Naive thymus-derived CD4-positive, alpha-beta T cell (primary cell): ENCODE data around the gene SHFL. TPM values are rescaled to one million over a fixed set of nuclear protein-coding genes. Genes with fewer than 3 reads are reported as not detected.

Experiments used
- ATAC-seq: fragments of 150-1000 bp; cut with Tn5 transposase; 2 replicates; pipeline ENCODE4 v1.10.0; 2021; ENCODE audit warnings: mild to moderate bottlenecking, moderate library complexity
- CTCF ChIA-PET: fragments of 350-600 bp; sonication (Branson Sonifier 250); formaldehyde crosslinking; loops from one replicate; lab custom pipeline; 2021; ENCODE audit warnings: antibody characterized with exemption; lab: Charles Lee
- POLR2A ChIA-PET: fragments of 350-600 bp; sonication (Branson Sonifier 250); formaldehyde crosslinking; loops from one replicate; lab custom pipeline; 2021; ENCODE audit warnings: antibody characterized with exemption, inconsistent platforms; lab: Charles Lee
- DNase-seq, 9 donors: peaks; one replicate each; pipeline versions ENCODE4 v3.0.0 to v3.0.0-alpha.2; 2020 to 2022; ENCODE audit warnings: mixed read lengths in 1 of 9
- H3K27ac ChIP-seq: one replicate; pipeline ENCODE4 v1.7.0; 2013; ENCODE audit warnings: mild to moderate bottlenecking, low read depth, low read length, moderate library complexity
- H3K27me3 ChIP-seq, 2 donors: one replicate each; pipeline ENCODE4 v1.7.0; 2013; ENCODE audit warnings: low read length in 2 of 2, mild to moderate bottlenecking in 2 of 2, moderate library complexity in 2 of 2; ENCODE audit not compliant: control insufficient read depth in 2 of 2, insufficient read depth in 2 of 2
- H3K36me3 ChIP-seq, 3 experiments: 1 replicate in 2 of 3; 2 replicates in 1 of 3; pipeline ENCODE4 v1.7.0; 2013; ENCODE audit warnings: low read length in 3 of 3, mild to moderate bottlenecking in 3 of 3, moderate library complexity in 1 of 3; ENCODE audit not compliant: insufficient read depth in 3 of 3, control insufficient read depth in 2 of 3
- H3K4me1 ChIP-seq, 2 donors: one replicate each; pipeline ENCODE4 v1.7.0; 2013; ENCODE audit warnings: low read length in 2 of 2, mild to moderate bottlenecking in 2 of 2, moderate library complexity in 1 of 2; ENCODE audit not compliant: control insufficient read depth in 2 of 2, insufficient read depth in 2 of 2
- H3K4me3 ChIP-seq: 2 replicates; pipeline ENCODE4 v1.7.0; 2013; ENCODE audit warnings: mild to moderate bottlenecking, low read length
- H3K9me3 ChIP-seq, 3 experiments: 1 replicate in 2 of 3; 2 replicates in 1 of 3; pipeline ENCODE4 v1.7.0; 2013; ENCODE audit warnings: low read length in 3 of 3; ENCODE audit not compliant: control insufficient read depth in 2 of 3
- H3K27ac Mint-ChIP-seq, 9 donors: one replicate each; pipeline ENCODE4 v1.8.0; 2020 to 2022; ENCODE audit warnings: mixed read lengths in 9 of 9, mild to moderate bottlenecking in 8 of 9, moderate library complexity in 5 of 9, inconsistent platforms in 2 of 9
- H3K27me3 Mint-ChIP-seq, 5 donors: one replicate each; pipeline ENCODE4 v1.8.0; 2021 to 2022; ENCODE audit warnings: mixed read lengths in 5 of 5, mild to moderate bottlenecking in 1 of 5
- H3K36me3 Mint-ChIP-seq, 5 donors: one replicate each; pipeline ENCODE4 v1.8.0; 2020 to 2022; ENCODE audit warnings: mixed read lengths in 5 of 5, mild to moderate bottlenecking in 3 of 5, inconsistent platforms in 1 of 5
- H3K4me1 Mint-ChIP-seq, 7 donors: one replicate each; pipeline ENCODE4 v1.8.0; 2020 to 2022; ENCODE audit warnings: mixed read lengths in 7 of 7, mild to moderate bottlenecking in 3 of 7, inconsistent platforms in 1 of 7
- H3K4me3 Mint-ChIP-seq, 10 donors: one replicate each; pipeline ENCODE4 v1.8.0; 2020 to 2022; ENCODE audit warnings: mild to moderate bottlenecking in 10 of 10, mixed read lengths in 10 of 10, moderate library complexity in 6 of 10, inconsistent platforms in 2 of 10
- H3K9me3 Mint-ChIP-seq, 11 donors: one replicate each; pipeline ENCODE4 v1.8.0; 2020 to 2022; ENCODE audit warnings: mixed read lengths in 11 of 11, mild to moderate bottlenecking in 4 of 11, inconsistent platforms in 1 of 11, moderate library complexity in 1 of 11
- intact Hi-C, 2 donors: fragments of 100-400 bp; cut with micrococcal nuclease; formaldehyde crosslinking; loops; one replicate each; pipeline ENCODE4 v1.15.1; 2023
- polyA plus RNA-seq, 2 donors: library from polyadenylated mRNA; unstranded; fragments of 300-500 nt; fragmentation: Illumina TruSeq; gene quantifications; one replicate each; pipeline ENCODE4 v1.2.3, GENCODE V29; 2021
- total RNA-seq, 6 experiments: library from RNA in 5 of 6; stranded (reverse) in 5 of 6; gene quantifications; 1 replicate in 5 of 6; 2 replicates in 1 of 6; pipeline ENCODE4 v1.2.3 and lab custom pipeline; 2021 to 2026

The SHFL gene
- total and polyA plus RNA-seq, 7 experiments from 2014 or later, result 37.0 to 112 (median 77.2) TPM

DNA sequence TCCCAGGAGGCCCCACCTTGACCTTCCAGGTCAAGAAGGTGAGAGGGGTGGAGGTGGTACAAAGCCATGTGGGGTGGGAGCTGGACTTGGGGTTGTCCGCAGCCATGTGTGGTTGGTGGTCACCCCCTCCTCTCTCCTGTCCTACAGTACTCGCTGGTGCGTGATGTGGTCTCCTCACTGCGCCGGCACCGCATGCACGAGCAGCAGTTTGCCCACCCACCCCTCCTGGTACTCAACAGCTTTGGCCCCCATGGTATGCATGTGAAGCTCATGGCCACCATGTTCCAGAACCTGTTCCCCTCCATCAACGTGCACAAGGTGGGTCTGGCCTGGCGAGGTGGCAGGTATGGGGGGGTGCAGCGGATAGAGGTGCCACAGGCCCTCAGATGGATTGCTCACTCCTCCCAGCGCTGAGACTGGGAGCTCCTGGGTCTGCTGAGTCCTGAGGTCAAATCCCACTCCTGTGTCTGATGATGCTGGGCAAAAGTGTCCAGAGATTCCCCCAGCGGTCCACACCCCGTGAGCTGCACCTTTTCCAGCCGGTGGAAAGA lies 21.8 kb downstream of the SHFL start:
- H3K36me3 Mint-ChIP-seq, result peaks cover 0 to 31% (median 14%) of the 10 kb centered on the region in 5 donors
- no peak for ATAC-seq
- peak overlapping the region in 5 of 9 donors; percentile 12 to 97 (median 77) for H3K27ac Mint-ChIP-seq
- no peaks in the 10 kb centered on the region for H3K27me3 Mint-ChIP-seq
- H3K27me3 ChIP-seq, result no peaks in the 10 kb centered on the region
- POLR2A ChIA-PET, result interaction anchor here (1.1 to 7.0 kb wide), 4 partner anchors 10 to 93 kb away, joined by 3 to 85 read pairs (median 32); partner anchors contain the start of gene EIF3G
- H3K36me3 ChIP-seq, result peaks cover 22 to 49% (median 23%) of the 10 kb centered on the region in 3 experiments
- peak overlapping the region; percentile 27 to 91 (median 86) for H3K4me3 Mint-ChIP-seq
- DNase-seq, result no peak
- H3K4me3 ChIP-seq, result no peak overlapping the region
- CTCF ChIA-PET, result interaction anchor here (0.5 to 1.7 kb wide), 5 partner anchors 11 to 324 kb away, joined by 3 to 6 read pairs (median 3); no protein-coding TSS in a partner anchor
- peaks cover 23 to 63% (median 56%) of the 10 kb centered on the region in 7 donors for H3K4me1 Mint-ChIP-seq
- H3K4me1 ChIP-seq, result peaks cover 48 to 68% of the 10 kb centered on the region in 2 donors
- intact Hi-C loops, result loop anchor here (5.0 to 10.0 kb wide), 5 partner anchors 84 to 1593 kb away; partner anchors contain the start of genes CDKN2D (in 1 of the 2), DNMT1 (in 1 of the 2), KRI1 (in 1 of the 2) and MRPL4 (in 1 of the 2)
- H3K27ac ChIP-seq, result peak overlapping the region; percentile 86
- H3K9me3 ChIP-seq, result no peaks in the 10 kb centered on the region
- H3K9me3 Mint-ChIP-seq, result peaks cover 0 to 5% (median 0%) of the 10 kb centered on the region in 11 donors

DNA sequence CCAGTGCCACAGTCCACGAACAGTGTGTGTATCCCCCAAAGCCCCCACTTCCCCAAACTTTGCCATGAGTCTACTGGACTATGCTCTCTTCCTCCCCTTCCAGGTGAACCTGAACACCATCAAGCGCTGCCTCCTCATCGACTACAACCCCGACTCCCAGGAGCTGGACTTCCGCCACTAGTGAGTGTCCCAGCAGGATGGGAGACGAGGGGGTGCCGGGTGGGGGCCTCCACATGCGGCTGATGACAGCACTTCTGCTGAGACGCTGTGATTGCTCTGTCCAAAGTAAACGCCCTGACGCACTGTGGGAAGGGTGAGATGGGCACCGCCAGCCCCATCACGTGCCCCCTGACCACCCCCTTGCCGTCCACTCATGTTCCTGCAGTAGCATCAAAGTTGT lies 23.4 kb downstream of the SHFL start:
- peaks cover 0 to 31% (median 14%) of the 10 kb centered on the region in 5 donors for H3K36me3 Mint-ChIP-seq
- H3K27ac Mint-ChIP-seq, result peak overlapping the region in 1 of 9 donors; percentile 38

DNA sequence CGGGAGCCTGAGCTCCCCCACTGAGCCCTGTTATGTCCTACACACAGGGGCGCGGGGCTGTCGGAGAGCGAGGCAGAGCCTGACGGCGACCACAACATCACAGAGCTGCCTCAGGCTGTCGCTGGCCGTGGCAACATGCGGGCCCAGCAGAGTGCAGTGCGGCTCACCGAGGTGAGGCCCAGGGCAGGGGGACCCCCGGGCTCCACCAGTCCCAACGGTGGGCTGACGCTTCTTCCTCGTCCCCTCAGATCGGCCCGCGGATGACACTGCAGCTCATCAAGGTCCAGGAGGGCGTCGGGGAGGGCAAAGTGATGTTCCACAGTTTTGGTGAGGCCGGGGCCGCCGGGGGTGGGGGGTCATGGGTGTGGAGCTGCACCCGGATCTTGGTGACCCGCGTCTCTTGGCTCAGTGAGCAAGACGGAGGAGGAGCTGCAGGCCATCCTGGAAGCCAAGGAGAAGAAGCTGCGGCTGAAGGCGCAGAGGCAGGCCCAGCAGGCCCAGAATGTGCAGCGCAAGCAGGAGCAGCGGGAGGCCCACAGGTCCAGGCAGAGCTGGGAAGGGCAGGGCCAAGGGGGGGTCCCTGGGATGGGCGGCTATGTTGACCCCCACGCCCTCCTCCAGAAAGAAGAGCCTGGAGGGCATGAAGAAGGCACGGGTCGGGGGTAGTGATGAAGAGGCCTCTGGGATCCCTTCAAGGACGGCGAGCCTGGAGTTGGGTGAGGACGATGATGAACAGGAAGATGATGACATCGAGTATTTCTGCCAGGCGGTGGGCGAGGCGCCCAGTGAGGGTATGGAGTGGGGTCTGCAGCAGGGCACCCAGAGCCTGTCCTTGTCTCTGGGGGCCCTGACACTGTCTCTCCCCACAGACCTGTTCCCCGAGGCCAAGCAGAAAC lies 24.2 kb downstream of the SHFL start:
- intact Hi-C loops, result loop anchor here in 1 of 2 donors (5.0 kb wide), 1 partner anchor 178 kb away; no protein-coding TSS in a partner anchor
- H3K27me3 Mint-ChIP-seq, result no peaks in the 10 kb centered on the region
- peak overlapping the region in 3 of 9 donors; percentile 38 to 71 (median 47) for H3K27ac Mint-ChIP-seq
- Histone ChIP-seq H3K4me1 (peaks cover 38 to 58% of the 10 kb centered on the region in 2 donors), H3K36me3 (peaks cover 23 to 67% (median 23%) of the 10 kb centered on the region in 3 experiments), H3K4me3 (no peak overlapping the region), H3K27me3 (no peaks in the 10 kb centered on the region), H3K9me3 (no peaks in the 10 kb centered on the region), H3K27ac (no peak overlapping the region)
- ATAC-seq (no peak), DNase-seq (no peak)
- CTCF ChIA-PET, result interaction anchor here (0.7 kb wide), 1 partner anchor 12 kb away, joined by 3 read pairs; no protein-coding TSS in a partner anchor
- H3K9me3 Mint-ChIP-seq, result peaks cover 0 to 3% (median 0%) of the 10 kb centered on the region in 11 donors
- H3K36me3 Mint-ChIP-seq, result peaks cover 0 to 31% (median 14%) of the 10 kb centered on the region in 5 donors
- POLR2A ChIA-PET, result interaction anchor here (0.6 to 7.0 kb wide), 3 partner anchors 8 to 30 kb away, joined by 3 to 85 read pairs (median 3); partner anchors contain the start of gene EIF3G
- peaks cover 10 to 52% (median 45%) of the 10 kb centered on the region in 7 donors for H3K4me1 Mint-ChIP-seq
- H3K4me3 Mint-ChIP-seq, result peak overlapping the region in 2 of 10 donors; percentile 11 to 38

More for the DNA sequence above, 23.4 kb downstream of the SHFL start:
- CTCF ChIA-PET, result interaction anchor here (0.6 to 0.7 kb wide), 2 partner anchors 11 to 304 kb away, joined by 3 read pairs; no protein-coding TSS in a partner anchor
- Histone ChIP-seq H3K27ac (no peak overlapping the region), H3K9me3 (no peaks in the 10 kb centered on the region), H3K4me1 (peaks cover 45 to 63% of the 10 kb centered on the region in 2 donors), H3K27me3 (no peaks in the 10 kb centered on the region), H3K4me3 (no peak overlapping the region), H3K36me3 (peaks cover 22 to 59% (median 23%) of the 10 kb centered on the region in 3 experiments)
- H3K27me3 Mint-ChIP-seq, result no peaks in the 10 kb centered on the region
- peaks cover 18 to 60% (median 53%) of the 10 kb centered on the region in 7 donors for H3K4me1 Mint-ChIP-seq
- POLR2A ChIA-PET, result interaction anchor here (0.6 to 7.0 kb wide), 4 partner anchors 9 to 177 kb away, joined by 3 to 85 read pairs (median 3); partner anchors contain the start of gene EIF3G
- no peak for ATAC-seq
- DNase-seq, result no peak
- peaks cover 0 to 3% (median 0%) of the 10 kb centered on the region in 11 donors for H3K9me3 Mint-ChIP-seq
- peak overlapping the region in 1 of 10 donors; percentile 35 for H3K4me3 Mint-ChIP-seq
- intact Hi-C loops, result loop anchor here (5.0 to 10.0 kb wide), 5 partner anchors 83 to 1595 kb away; partner anchors contain the start of genes CDKN2D (in 1 of the 2), DNMT1 (in 1 of the 2), KRI1 (in 1 of the 2) and MRPL4 (in 1 of the 2)

DNA sequence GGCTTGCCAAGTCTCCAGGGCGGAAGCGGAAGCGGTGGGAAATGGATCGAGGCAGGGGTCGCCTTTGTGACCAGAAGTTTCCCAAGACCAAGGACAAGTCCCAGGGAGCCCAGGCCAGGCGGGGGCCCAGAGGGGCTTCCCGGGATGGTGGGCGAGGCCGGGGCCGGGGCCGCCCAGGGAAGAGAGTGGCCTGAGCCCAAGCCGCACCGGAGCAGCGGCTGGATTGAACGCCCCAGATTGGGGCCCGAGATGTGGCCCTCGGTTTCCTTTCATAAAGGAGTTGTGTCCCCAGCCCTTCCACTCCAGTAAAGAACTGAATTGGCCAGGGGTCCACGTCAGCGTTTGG lies 24.8 kb downstream of the SHFL start:
- ATAC-seq (no peak), DNase-seq (no peak)
- ChIA-PET CTCF (interaction anchor here (0.8 kb wide), 1 partner anchor 28 kb away, joined by 3 read pairs; no protein-coding TSS in a partner anchor), POLR2A (no interaction called here)
- H3K9me3 ChIP-seq, result no peaks in the 10 kb centered on the region
- peaks cover 32 to 52% of the 10 kb centered on the region in 2 donors for H3K4me1 ChIP-seq
- peak overlapping the region in 3 of 9 donors; percentile 38 to 71 (median 47) for H3K27ac Mint-ChIP-seq
- H3K4me3 ChIP-seq, result no peak overlapping the region
- H3K36me3 Mint-ChIP-seq, result peaks cover 0 to 31% (median 14%) of the 10 kb centered on the region in 5 donors
- H3K36me3 ChIP-seq, result peaks cover 25 to 73% (median 29%) of the 10 kb centered on the region in 3 experiments
- no peaks in the 10 kb centered on the region for H3K27me3 Mint-ChIP-seq
- H3K4me3 Mint-ChIP-seq, result peak overlapping the region in 2 of 10 donors; percentile 11 to 38
- H3K27me3 ChIP-seq, result no peaks in the 10 kb centered on the region
- no peak overlapping the region for H3K27ac ChIP-seq
- H3K9me3 Mint-ChIP-seq, result peaks cover 0 to 3% (median 0%) of the 10 kb centered on the region in 11 donors
- intact Hi-C loops, result loop anchor here in 1 of 2 donors (5.0 kb wide), 1 partner anchor 179 kb away; no protein-coding TSS in a partner anchor
- H3K4me1 Mint-ChIP-seq, result peaks cover 5 to 46% (median 39%) of the 10 kb centered on the region in 7 donors

DNA sequence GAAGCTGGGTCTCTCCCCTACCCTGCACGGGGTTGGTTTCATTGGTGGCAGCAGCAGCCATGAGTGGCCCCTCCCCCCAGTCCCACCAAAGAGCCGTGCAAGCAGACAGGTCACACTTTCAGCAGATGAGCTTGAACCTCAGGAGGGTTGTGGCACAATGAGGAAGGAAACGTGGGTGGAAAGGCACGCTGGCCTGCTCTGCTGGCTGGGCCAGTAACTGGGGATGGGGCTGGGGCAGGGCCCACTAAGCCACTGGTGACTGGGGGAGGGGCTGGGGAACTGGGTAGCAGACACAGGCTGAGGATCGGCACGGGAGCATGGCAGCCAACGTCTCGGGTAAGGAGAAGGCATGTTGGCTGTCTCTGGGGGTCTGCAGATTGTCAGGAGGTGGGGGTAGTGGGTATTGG lies 25.3 kb downstream of the SHFL start, which contains the start of gene P2RY11:
TSS of gene P2RY11 (plus strand) at position 289 of the 407 bp plus-strand sequence. CDS start at position 318, 29 bp downstream.
- Mint-ChIP-seq H3K4me3 (peak within 1 kb of the TSS in 9 of 10 donors; percentile 13 to 75 (median 57)), H3K4me1 (peaks cover 5 to 46% (median 39%) of the 10 kb centered on the region in 7 donors), H3K9me3 (peaks cover 0 to 3% (median 0%) of the 10 kb centered on the region in 11 donors), H3K27ac (peak within 1 kb of the TSS; percentile 66 to 92 (median 83)), H3K36me3 (peaks cover 0 to 32% (median 18%) of the 10 kb centered on the region in 5 donors), H3K27me3 (no peaks in the 10 kb centered on the region)
- DNase-seq, result no peak
- Histone ChIP-seq H3K9me3 (no peaks in the 10 kb centered on the region), H3K36me3 (peaks cover 30 to 78% (median 32%) of the 10 kb centered on the region in 3 experiments), H3K27ac (peak within 1 kb of the TSS; percentile 60), H3K27me3 (no peaks in the 10 kb centered on the region), H3K4me1 (peaks cover 32 to 51% of the 10 kb centered on the region in 2 donors), H3K4me3 (peak within 1 kb of the TSS; percentile 33)
- intact Hi-C loops, result loop anchor here in 1 of 2 donors (5.0 kb wide), 1 partner anchor 179 kb away; no protein-coding TSS in a partner anchor
- POLR2A ChIA-PET, result interaction anchor here (0.6 to 2.7 kb wide), 2 partner anchors 32 to 142 kb away, joined by 3 to 12 read pairs; no protein-coding TSS in a partner anchor
- ATAC-seq, result no peak
- CTCF ChIA-PET, result interaction anchor here (0.8 kb wide), 1 partner anchor 27 kb away, joined by 3 read pairs; no protein-coding TSS in a partner anchor
